ENCODE results near the gene ADRM1. TPM values are rescaled to one million over a fixed set of nuclear protein-coding genes. Genes with fewer than 3 reads are reported as not detected.

Gene ADRM1
- total and polyA plus RNA-seq, 10 donors: 60.5 to 112 (median 79.2) TPM

- Histone ChIP-seq H3K27ac (peak overlapping the region; percentile 27 to 83 (median 71)), H3K4me3 (no peak overlapping the region), H3K9me3 (no peaks in the 10 kb centered on the region), H3K4me1 (peaks cover 6 to 70% (median 39%) of the 10 kb centered on the region in 6 donors), H3K36me3 (peaks cover 0 to 100% (median 72%) of the 10 kb centered on the region in 6 donors), H3K27me3 (replicated peaks in 1 of 7) (no peaks in the 10 kb centered on the region)
- no peak for DNase-seq
- intact Hi-C loops (cut with DNase I; ENCODE audit: low total_unique reads): no loop called here
- 78 to 98% (median 85%) methylated on average over 21 to 25 of the region's 25 CpGs for WGBS, 5 donors
- TF ChIP-seq, protein P1, sequence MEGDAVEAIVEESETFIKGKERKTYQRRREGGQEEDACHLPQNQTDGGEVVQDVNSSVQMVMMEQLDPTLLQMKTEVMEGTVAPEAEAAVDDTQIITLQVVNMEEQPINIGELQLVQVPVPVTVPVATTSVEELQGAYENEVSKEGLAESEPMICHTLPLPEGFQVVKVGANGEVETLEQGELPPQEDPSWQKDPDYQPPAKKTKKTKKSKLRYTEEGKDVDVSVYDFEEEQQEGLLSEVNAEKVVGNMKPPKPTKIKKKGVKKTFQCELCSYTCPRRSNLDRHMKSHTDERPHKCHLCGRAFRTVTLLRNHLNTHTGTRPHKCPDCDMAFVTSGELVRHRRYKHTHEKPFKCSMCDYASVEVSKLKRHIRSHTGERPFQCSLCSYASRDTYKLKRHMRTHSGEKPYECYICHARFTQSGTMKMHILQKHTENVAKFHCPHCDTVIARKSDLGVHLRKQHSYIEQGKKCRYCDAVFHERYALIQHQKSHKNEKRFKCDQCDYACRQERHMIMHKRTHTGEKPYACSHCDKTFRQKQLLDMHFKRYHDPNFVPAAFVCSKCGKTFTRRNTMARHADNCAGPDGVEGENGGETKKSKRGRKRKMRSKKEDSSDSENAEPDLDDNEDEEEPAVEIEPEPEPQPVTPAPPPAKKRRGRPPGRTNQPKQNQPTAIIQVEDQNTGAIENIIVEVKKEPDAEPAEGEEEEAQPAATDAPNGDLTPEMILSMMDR (IDR thresholded peaks at IDR 0.05 in 8 of 11, conservative IDR thresholded peaks at IDR 0.05 in 3 of 11): no peak
- peak; percentile 17 to 70 (median 55) for TF ChIP-seq POLR2AphosphoS5 (IDR thresholded peaks at IDR 0.05)
- no peak for TF ChIP-seq POLR2A (IDR thresholded peaks at IDR 0.05)
Measured at GRCh38 chr20:62286493-62287064, 16.2 kb upstream of the ADRM1 start.

- no peak for DNase-seq
- Histone ChIP-seq H3K27me3 (replicated peaks in 1 of 7) (no peaks in the 10 kb centered on the region), H3K4me1 (peaks cover 6 to 75% (median 45%) of the 10 kb centered on the region in 6 donors), H3K36me3 (peaks cover 0 to 100% (median 72%) of the 10 kb centered on the region in 6 donors), H3K27ac (peak overlapping the region in 5 of 8 donors; percentile 69 to 83 (median 75)), H3K9me3 (no peaks in the 10 kb centered on the region), H3K4me3 (no peak overlapping the region)
- intact Hi-C loops (cut with DNase I; ENCODE audit: low total_unique reads): no loop called here
- WGBS, 5 donors: 73 to 89% (median 81%) methylated on average over 6 of the region's 6 CpGs
- TF ChIP-seq, protein P1 (IDR thresholded peaks at IDR 0.05 in 8 of 11, conservative IDR thresholded peaks at IDR 0.05 in 3 of 11): no peak
- no peak for TF ChIP-seq POLR2A (IDR thresholded peaks at IDR 0.05)
- TF ChIP-seq POLR2AphosphoS5 (IDR thresholded peaks at IDR 0.05): no peak
Measured at GRCh38 chr20:62287129-62287528, 15.7 kb upstream of the ADRM1 start.

DNA sequence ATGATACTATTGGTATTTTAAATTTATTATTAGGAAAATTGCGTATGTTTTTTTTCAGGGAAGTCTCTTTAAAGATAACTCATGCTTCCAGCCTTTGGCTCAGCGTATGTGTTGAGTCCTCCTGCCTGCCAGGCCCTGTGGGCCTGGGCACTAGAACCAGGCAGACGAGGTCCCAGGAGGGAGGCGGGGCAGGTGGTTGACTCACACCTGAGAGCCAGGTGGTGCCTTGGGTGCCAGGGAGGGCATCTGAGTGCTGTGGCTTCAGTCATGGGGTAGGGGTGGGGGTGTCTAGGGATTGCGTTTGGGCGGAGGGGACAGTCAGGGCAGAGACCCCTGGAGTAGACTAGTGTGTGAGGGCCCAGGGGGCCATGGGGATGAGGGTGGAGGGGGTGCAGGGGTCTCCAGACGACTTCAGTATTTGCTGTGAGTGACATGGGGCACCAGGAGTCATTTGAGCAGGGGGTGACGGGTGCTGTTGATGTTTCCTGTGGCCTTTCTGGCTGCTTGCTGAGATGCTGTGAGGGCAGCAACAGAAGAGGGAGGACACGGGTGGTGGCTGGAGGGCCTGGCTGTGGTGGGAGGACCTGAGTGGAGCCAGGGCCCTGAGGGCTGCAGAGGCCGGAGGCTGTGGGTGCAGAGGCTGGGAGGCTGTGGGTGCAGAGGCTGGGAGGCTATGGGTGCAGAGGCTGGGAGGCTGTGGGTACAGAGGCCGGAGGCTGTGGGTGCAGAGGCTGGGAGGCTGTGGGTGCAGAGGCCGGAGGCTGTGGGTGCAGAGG is 14.8 kb upstream of the ADRM1 start:
- Histone ChIP-seq H3K4me3 (no peak overlapping the region), H3K27ac (peak overlapping the region in 5 of 8 donors; percentile 19 to 83 (median 73)), H3K9me3 (no peaks in the 10 kb centered on the region), H3K36me3 (peaks cover 0 to 100% (median 69%) of the 10 kb centered on the region in 6 donors), H3K4me1 (peaks cover 6 to 78% (median 49%) of the 10 kb centered on the region in 6 donors), H3K27me3 (replicated peaks in 1 of 7) (no peaks in the 10 kb centered on the region)
- intact Hi-C loops (cut with DNase I; ENCODE audit: low total_unique reads): no loop called here
- TF ChIP-seq POLR2A (IDR thresholded peaks at IDR 0.05): no peak
- TF ChIP-seq, protein P1 (IDR thresholded peaks at IDR 0.05 in 8 of 11, conservative IDR thresholded peaks at IDR 0.05 in 3 of 11): no peak
- TF ChIP-seq POLR2AphosphoS5 (IDR thresholded peaks at IDR 0.05): no peak
- no peak for DNase-seq
- WGBS, 5 donors: 89 to 95% (median 92%) methylated on average over 12 of the region's 12 CpGs

DNA sequence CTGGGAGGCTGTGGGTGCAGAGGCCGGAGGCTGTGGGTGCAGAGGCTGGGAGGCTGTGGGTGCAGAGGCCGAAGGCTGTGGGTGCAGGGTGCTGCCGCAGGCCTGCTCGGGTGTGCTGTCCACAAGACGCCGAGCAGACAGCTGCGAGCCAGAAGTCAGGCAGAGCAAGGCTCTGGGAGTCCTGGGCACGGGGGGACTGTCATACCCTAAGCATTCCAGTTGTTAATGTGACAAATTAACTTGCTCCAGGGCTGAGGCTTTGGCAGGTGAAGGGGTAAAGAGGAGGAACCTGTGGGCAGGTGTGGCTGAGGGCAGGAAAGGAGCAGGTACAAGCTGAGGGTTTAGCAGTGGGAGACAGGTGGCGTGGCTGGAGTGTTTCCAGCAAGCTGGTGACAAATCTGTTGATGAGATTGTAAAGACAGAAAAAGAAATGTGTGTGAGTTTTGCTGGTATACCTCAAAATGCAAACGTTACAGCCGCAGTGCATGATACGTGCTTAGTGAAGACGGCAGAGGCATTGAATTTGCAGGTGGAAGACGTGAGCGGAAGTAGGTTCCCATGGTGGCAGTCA is 14.2 kb upstream of the ADRM1 start:
- Histone ChIP-seq H3K4me1 (peaks cover 6 to 78% (median 49%) of the 10 kb centered on the region in 6 donors), H3K9me3 (no peaks in the 10 kb centered on the region), H3K4me3 (no peak overlapping the region), H3K27ac (peak overlapping the region in 5 of 8 donors; percentile 30 to 78 (median 48)), H3K27me3 (replicated peaks in 1 of 7) (no peaks in the 10 kb centered on the region), H3K36me3 (peaks cover 0 to 100% (median 66%) of the 10 kb centered on the region in 6 donors)
- no peak for TF ChIP-seq POLR2A (IDR thresholded peaks at IDR 0.05)
- TF ChIP-seq, protein P1 (IDR thresholded peaks at IDR 0.05 in 8 of 11, conservative IDR thresholded peaks at IDR 0.05 in 3 of 11): no peak
- no peak for TF ChIP-seq POLR2AphosphoS5 (IDR thresholded peaks at IDR 0.05)
- intact Hi-C loops (cut with DNase I; ENCODE audit: low total_unique reads): no loop called here
- DNase-seq: no peak
- 84 to 93% (median 91%) methylated on average over 15 of the region's 15 CpGs for WGBS, 5 donors

Data from spleen (tissue), 11 donors.